Subcutaneous abdominal adipose tissue (tissue), 5 donors: ENCODE results near the gene MAP2K3.
A peak's percentile ranks its signal among the peaks of the same experiment; 100 is the strongest.

ENCODE experiments used
- H3K27ac ChIP-seq: one replicate; pipeline ENCODE4 v1.7.0; 2013; ENCODE audit warnings: low read depth, mild to moderate bottlenecking, inconsistent platforms, low read length, moderate library complexity
- H3K27me3 ChIP-seq, 5 donors: one replicate each; pipeline ENCODE4 v1.7.0; 2013; ENCODE audit warnings: low read length in 5 of 5, inconsistent platforms in 1 of 5; ENCODE audit not compliant: control insufficient read depth in 5 of 5, insufficient read depth in 4 of 5
- H3K36me3 ChIP-seq, 5 donors: one replicate each; pipeline ENCODE4 v1.7.0; 2013; ENCODE audit warnings: low read length in 5 of 5; ENCODE audit not compliant: control insufficient read depth in 5 of 5, insufficient read depth in 5 of 5
- H3K4me1 ChIP-seq, 5 donors: one replicate each; pipeline ENCODE4 v1.7.0; 2013; ENCODE audit warnings: low read length in 5 of 5, mild to moderate bottlenecking in 3 of 5, moderate library complexity in 1 of 5; ENCODE audit not compliant: control insufficient read depth in 5 of 5, insufficient read depth in 5 of 5
- H3K4me3 ChIP-seq, 5 donors: one replicate each; pipeline ENCODE4 v1.7.0; 2013; ENCODE audit warnings: low read length in 5 of 5, low read depth in 1 of 5
- H3K9ac ChIP-seq, 5 donors: one replicate each; pipeline ENCODE4 v1.7.0; 2013; ENCODE audit warnings: low read length in 5 of 5, mild to moderate bottlenecking in 4 of 5, moderate library complexity in 3 of 5
- H3K9me3 ChIP-seq, 5 donors: one replicate each; pipeline ENCODE4 v1.7.0; 2013; ENCODE audit warnings: low read length in 5 of 5; ENCODE audit not compliant: control insufficient read depth in 5 of 5
- donor health status: healthy.
- donor health status: healthy.
- donor health status: healthy.
- donor health status: healthy.
- donor health status: healthy.

Gene MAP2K3

GRCh38 chr17:21282231-21282630 lies 2.3 kb upstream of the MAP2K3 start:
- no peak overlapping the region for H3K9ac ChIP-seq
- H3K9me3 ChIP-seq, result no peaks in the 10 kb centered on the region
- H3K27ac ChIP-seq, result no peak overlapping the region
- H3K4me3 ChIP-seq, result no peak overlapping the region
- peaks cover 16 to 50% (median 45%) of the 10 kb centered on the region in 5 donors for H3K4me1 ChIP-seq
- no peaks in the 10 kb centered on the region for H3K27me3 ChIP-seq
- H3K36me3 ChIP-seq, result no peaks in the 10 kb centered on the region

DNA sequence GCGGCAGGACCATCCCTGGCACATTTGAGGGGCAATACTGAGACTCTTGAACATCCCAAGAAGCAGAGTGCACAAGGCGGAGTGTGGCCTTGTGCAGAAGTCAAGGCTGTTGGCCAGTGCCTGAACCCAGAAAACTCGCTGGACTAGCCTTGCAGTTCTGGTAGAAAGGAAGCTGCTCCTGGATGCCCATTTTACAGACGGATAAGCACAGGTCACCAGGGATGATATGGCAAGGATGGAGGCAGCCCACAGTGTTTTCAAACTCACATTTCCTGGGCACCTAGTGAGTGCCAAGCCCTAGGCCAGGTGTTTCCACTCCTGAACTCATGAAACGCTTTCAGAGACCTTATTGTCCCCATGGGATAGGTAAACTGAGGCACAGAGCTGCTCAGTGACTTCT lies 1.7 kb upstream of the MAP2K3 start:
- H3K27ac ChIP-seq, result no peak overlapping the region
- H3K9me3 ChIP-seq, result no peaks in the 10 kb centered on the region
- no peaks in the 10 kb centered on the region for H3K27me3 ChIP-seq
- H3K36me3 ChIP-seq, result no peaks in the 10 kb centered on the region
- H3K4me3 ChIP-seq, result no peak overlapping the region
- no peak overlapping the region for H3K9ac ChIP-seq
- H3K4me1 ChIP-seq, result peaks cover 22 to 56% (median 51%) of the 10 kb centered on the region in 5 donors

DNA sequence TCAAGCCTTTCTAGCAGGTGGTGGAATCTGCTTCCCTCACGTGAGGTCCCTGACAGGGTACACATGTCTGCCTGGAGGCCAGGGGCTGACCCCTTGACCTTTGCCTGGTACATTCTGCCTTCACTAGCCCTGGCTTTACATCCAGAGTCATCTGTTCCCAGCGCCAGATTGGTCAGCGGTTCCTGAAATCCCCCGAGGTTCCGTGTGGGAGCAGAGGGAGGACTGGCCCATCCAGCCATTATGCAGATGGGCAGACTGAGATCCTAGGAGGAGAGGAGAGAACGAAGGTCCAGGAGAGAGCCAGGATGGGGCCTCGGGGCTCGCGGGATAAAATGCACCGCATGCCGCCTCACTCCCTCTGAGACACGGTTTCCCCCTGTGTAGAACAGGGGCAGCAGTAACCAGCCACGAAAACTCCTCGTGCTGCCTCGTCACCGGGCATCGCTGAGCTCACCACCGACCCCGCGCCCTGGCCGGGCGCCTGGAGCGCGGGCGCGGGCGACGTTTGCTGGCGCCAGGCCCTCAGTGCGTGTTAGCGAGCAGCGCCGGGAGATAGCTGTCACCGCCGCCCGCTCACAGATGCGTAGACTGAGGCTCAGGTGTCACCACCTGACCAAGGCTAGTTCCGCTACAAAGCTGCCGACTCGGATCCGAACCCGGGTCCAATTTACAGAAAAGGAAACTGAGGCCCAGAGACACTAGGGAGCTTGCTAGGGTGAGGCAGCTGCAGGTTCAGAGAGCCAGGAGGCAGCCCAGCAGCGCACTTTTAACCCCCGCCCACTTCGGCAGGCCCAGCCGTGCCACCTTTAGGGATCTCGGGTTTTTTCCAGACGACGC lies 811 bp upstream of the MAP2K3 start:
- Histone ChIP-seq H3K9ac (peak overlapping the region in 4 of 5 donors; percentile 55 to 81 (median 62)), H3K4me1 (peaks cover 23 to 58% (median 54%) of the 10 kb centered on the region in 5 donors), H3K9me3 (no peaks in the 10 kb centered on the region), H3K4me3 (peak overlapping the region; percentile 63 to 96 (median 74)), H3K36me3 (no peaks in the 10 kb centered on the region), H3K27me3 (no peaks in the 10 kb centered on the region), H3K27ac (peak overlapping the region; percentile 100)

GRCh38 chr17:21285164-21286065 lies 904 bp downstream of the MAP2K3 start:
- Histone ChIP-seq H3K27me3 (no peaks in the 10 kb centered on the region), H3K9ac (peak overlapping the region; percentile 87 to 99 (median 95)), H3K4me1 (peaks cover 21 to 63% (median 62%) of the 10 kb centered on the region in 5 donors)

DNA sequence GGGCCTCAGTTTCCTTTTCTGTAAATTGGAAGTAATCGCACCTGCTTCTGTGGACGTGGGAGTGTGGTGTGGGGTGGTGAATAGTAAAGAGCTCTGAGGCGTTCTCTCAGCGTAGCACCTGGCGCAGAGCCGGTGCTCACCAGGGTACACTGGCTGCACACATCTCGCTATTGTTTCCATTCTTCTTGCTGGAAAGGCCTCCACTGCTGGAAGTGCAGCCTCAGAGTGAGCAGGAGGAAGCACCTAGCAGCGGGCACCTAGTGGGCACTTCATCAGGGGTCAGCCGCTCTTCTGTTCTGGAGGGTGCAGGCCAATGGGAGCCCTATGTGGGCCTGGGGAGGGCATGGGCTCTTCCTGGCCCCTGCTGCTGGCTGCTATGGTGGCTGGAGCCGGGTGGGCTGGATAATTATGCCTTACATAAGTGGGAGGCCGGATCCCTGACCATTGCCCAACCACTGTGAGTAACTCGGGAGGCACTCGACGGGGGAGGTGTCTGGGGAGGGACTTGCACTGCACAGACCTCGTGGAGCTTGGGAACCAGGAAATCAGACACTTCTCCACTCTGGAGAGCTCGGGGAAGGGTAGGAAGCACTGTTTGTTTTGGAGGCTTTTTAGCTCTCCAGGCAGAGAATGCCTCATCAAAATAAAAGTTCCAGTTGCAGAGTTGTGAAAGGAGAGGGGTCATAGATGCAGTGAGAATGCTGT lies 1.7 kb downstream of the MAP2K3 start:
- H3K9me3 ChIP-seq, result no peaks in the 10 kb centered on the region
- H3K4me3 ChIP-seq, result peak overlapping the region; percentile 94 to 99 (median 96)
- peak overlapping the region; percentile 100 for H3K27ac ChIP-seq
- no peaks in the 10 kb centered on the region for H3K27me3 ChIP-seq
- peaks cover 21 to 66% (median 62%) of the 10 kb centered on the region in 5 donors for H3K4me1 ChIP-seq
- peak overlapping the region; percentile 87 to 99 (median 95) for H3K9ac ChIP-seq
- peaks cover 0 to 1% (median under 1%) of the 10 kb centered on the region in 5 donors for H3K36me3 ChIP-seq

More at GRCh38 chr17:21285164-21286065, 904 bp downstream of the MAP2K3 start:
- Histone ChIP-seq H3K9me3 (no peaks in the 10 kb centered on the region), H3K4me3 (peak overlapping the region; percentile 94 to 99 (median 96)), H3K27ac (peak overlapping the region; percentile 100), H3K36me3 (no peaks in the 10 kb centered on the region)

- Histone ChIP-seq H3K9me3 (no peaks in the 10 kb centered on the region), H3K4me3 (peak overlapping the region; percentile 94 to 99 (median 96)), H3K9ac (peak overlapping the region; percentile 87 to 99 (median 95)), H3K27me3 (no peaks in the 10 kb centered on the region), H3K4me1 (peaks cover 21 to 66% (median 62%) of the 10 kb centered on the region in 5 donors), H3K36me3 (peaks cover 0 to 9% (median 7%) of the 10 kb centered on the region in 5 donors), H3K27ac (peak overlapping the region; percentile 100)
Measured at GRCh38 chr17:21286909-21287702, 2.6 kb downstream of the MAP2K3 start.

- H3K36me3 ChIP-seq, result peaks cover 0 to 14% (median 9%) of the 10 kb centered on the region in 5 donors
- H3K4me1 ChIP-seq, result peaks cover 23 to 66% (median 62%) of the 10 kb centered on the region in 5 donors
- H3K4me3 ChIP-seq, result peak overlapping the region; percentile 94 to 99 (median 96)
- H3K9me3 ChIP-seq, result no peaks in the 10 kb centered on the region
- peak overlapping the region; percentile 89 to 99 (median 95) for H3K9ac ChIP-seq
- no peaks in the 10 kb centered on the region for H3K27me3 ChIP-seq
- H3K27ac ChIP-seq, result peak overlapping the region; percentile 100
Measured at GRCh38 chr17:21287703-21288449, 3.4 kb downstream of the MAP2K3 start.

- no peaks in the 10 kb centered on the region for H3K27me3 ChIP-seq
- peak overlapping the region; percentile 78 to 96 (median 89) for H3K9ac ChIP-seq
- H3K36me3 ChIP-seq, result peaks cover 0 to 22% (median 13%) of the 10 kb centered on the region in 5 donors
- peak overlapping the region; percentile 51 to 96 (median 59) for H3K4me3 ChIP-seq
- H3K9me3 ChIP-seq, result no peaks in the 10 kb centered on the region
- H3K4me1 ChIP-seq, result peaks cover 23 to 62% (median 59%) of the 10 kb centered on the region in 5 donors
- peak overlapping the region; percentile 100 for H3K27ac ChIP-seq
Measured at GRCh38 chr17:21288571-21289017, 4.1 kb downstream of the MAP2K3 start.
